ENCODE results near the gene PMVK. TPM values are rescaled to one million over a fixed set of nuclear protein-coding genes. Genes with fewer than 3 reads are reported as not detected.
A peak's percentile ranks its signal among the peaks of the same experiment; 100 is the strongest.

The PMVK gene
- total RNA-seq, 3 donors from 2014 or later: 46.7 to 53.0 (median 48.3) TPM

DNA sequence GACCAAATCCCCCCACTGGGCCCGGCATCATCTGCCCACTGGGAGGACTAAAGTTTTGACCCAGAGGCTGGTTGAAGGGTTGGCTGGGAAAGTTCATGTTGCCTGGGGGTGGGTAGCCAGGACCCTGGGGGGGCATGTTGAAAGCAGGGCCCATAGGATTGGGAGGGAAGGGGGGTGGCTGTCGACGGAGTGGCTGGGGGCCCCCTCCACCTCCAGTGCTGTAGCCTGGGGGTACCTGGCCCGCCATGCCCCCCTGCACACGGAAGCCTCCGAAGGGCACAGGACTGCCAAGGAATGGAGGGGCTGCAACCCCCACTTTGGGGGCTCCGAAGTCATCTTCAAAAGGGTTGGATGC is 22.9 kb upstream of the PMVK start:
- Mint-ChIP-seq H3K4me3 (peak overlapping the region; percentile 91), H3K36me3 (ENCODE audit: insufficient read depth) (peaks cover 12% of the 10 kb centered on the region), H3K4me1 (ENCODE audit: low read depth) (peaks cover 53% of the 10 kb centered on the region), H3K27me3 (ENCODE audit: low read depth) (no peaks in the 10 kb centered on the region), H3K9me3 (no peaks in the 10 kb centered on the region)
- no peak for DNase-seq
- no peak for ATAC-seq

DNA sequence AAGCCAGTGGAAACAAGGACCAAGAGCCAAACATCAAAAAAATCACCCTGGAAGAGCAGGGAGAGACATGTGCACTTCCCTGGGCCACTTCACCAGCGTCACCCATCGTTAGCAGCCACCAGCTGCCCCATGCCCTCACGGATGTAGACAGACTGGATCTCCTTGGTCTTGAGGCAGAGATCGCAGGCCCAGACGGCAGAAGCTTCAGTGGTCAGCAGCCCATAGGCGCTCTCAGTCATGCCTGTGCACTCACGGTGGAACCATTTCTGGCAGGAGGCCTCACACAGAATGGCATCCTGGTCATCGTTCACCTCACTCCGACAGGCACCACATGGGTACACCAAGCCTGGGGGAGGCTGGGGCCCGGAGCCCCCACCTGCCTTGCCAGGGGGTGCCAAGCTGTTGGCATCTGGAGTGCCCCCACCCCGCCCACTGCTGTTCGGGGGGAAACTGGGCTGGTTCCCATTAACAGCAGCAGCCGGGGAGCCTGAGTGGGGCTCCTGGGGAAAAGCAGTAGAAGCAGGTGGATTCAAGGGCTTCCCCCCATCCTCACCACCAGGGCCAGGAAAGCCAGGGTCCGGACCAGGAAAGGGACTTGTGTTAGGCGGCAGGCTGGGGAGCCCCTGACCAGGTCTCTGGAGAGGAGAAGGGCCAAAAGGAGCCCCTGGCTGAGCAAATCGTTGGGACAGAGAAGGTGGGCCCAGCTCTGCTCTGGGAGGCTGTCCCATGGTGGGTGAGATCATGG is 22.3 kb upstream of the PMVK start:
- H3K4me1 Mint-ChIP-seq (ENCODE audit: low read depth): peaks cover 57% of the 10 kb centered on the region
- no peak for ATAC-seq
- no peak overlapping the region for H3K4me3 Mint-ChIP-seq
- H3K9me3 Mint-ChIP-seq: no peaks in the 10 kb centered on the region
- DNase-seq: no peak
- H3K27me3 Mint-ChIP-seq (ENCODE audit: low read depth): no peaks in the 10 kb centered on the region
- H3K36me3 Mint-ChIP-seq (ENCODE audit: insufficient read depth): peaks cover 9% of the 10 kb centered on the region

GRCh38 chr1:154958036-154958435 is 21.5 kb upstream of the PMVK start:
- Mint-ChIP-seq H3K36me3 (ENCODE audit: insufficient read depth) (peaks cover 2% of the 10 kb centered on the region), H3K27me3 (ENCODE audit: low read depth) (no peaks in the 10 kb centered on the region), H3K4me3 (no peak overlapping the region)

DNA sequence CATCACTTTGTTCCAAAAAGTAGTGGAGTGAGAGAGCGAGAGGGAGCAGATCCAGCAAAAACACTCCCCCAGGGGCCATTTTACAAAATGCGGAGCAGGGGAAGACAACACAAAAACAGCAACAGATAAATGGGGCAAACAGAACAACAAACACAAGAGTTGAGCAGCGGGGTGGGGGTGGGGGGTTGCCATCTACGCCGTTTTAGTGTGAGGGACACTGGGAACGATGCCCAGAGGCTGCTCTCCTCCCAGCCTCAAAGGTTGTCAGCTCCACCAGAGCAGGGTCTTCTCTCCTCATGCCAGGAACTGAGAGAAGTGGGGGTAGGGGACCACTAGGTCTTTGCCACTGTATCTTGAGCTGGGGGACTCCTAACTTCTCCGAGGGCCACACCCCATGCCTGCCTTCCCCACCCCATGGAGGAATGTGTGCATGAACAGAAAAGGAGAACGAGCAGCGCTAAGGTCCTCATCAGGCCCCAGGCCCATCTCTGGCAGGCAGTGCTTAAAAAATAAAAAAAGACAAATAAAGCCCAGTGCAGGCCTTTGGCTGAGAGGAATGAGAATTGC is 20.7 kb upstream of the PMVK start:
- ATAC-seq (no peak), DNase-seq (no peak)
- Mint-ChIP-seq H3K36me3 (ENCODE audit: insufficient read depth) (peaks cover 5% of the 10 kb centered on the region), H3K4me1 (ENCODE audit: low read depth) (peaks cover 65% of the 10 kb centered on the region), H3K4me3 (peak overlapping the region; percentile 86), H3K9me3 (no peaks in the 10 kb centered on the region), H3K27me3 (ENCODE audit: low read depth) (no peaks in the 10 kb centered on the region)

More at GRCh38 chr1:154958036-154958435, 21.5 kb upstream of the PMVK start:
- ATAC-seq (no peak), DNase-seq (no peak)
- peaks cover 61% of the 10 kb centered on the region for H3K4me1 Mint-ChIP-seq (ENCODE audit: low read depth)
- no peaks in the 10 kb centered on the region for H3K9me3 Mint-ChIP-seq

DNA sequence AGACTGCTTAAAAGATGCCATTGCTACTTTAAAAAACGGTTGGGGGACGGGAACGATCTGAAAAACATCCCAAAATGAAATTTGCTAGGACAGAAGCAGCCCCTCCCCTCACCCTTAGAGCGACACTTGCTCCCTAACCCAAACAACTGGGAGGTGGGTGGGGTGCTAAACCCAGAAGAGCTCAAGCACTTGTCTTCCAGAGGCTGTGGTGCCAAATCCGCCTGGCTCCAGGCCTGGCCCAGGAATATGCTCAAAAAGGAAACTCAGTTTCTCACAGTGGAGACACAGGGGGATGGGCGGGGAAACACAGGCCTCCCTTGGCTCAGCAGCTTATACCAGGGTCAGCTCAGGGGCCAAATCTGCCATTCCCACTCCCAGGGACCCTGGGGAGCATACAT is 20.0 kb upstream of the PMVK start:
- DNase-seq (no peak), ATAC-seq (no peak)
- H3K27me3 Mint-ChIP-seq (ENCODE audit: low read depth): no peaks in the 10 kb centered on the region
- no peaks in the 10 kb centered on the region for H3K9me3 Mint-ChIP-seq
- peaks cover 5% of the 10 kb centered on the region for H3K36me3 Mint-ChIP-seq (ENCODE audit: insufficient read depth)
- H3K4me3 Mint-ChIP-seq: peak overlapping the region; percentile 86
- H3K4me1 Mint-ChIP-seq (ENCODE audit: low read depth): peaks cover 71% of the 10 kb centered on the region

DNA sequence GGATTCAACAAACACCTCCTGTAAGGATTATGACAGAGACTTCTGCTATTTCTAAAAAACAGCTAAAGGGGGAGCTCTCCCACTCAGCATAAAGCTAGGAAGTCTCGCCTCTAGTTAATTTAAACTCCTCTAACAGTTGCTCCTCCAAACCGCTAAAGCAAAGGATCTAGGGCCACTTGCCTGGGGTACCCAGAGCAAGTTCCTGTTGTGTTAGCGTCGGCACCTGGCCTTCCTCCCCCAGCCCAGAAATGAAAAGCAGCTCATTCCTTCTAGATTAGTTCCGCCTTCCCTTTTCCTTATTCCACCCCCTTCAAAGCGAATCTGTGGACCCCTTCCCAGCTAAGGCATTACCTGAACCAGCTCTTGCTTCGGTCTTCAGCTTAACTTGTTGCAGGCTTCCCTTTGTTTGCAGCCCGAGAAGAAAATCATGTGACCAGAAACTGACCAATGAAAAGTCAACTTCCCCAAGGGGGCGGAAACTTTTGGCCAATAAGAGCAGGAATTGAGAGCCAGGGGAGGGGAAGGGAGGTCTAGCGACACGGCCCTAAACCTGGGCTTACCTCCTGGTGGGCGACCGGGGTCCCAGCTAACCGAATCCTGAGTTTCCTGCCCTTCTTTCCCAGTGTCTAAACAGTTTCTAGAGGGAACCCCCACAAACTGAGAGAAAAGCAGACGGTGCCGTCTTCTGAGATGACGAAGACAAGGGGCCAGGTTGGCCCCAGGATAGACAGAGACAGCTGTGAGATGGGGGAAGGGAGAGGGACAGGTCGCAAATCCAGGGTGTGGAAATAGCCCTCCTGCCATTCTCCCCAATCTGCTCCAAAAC is 19.4 kb upstream of the PMVK start, which contains the start of gene PBXIP1:
PBXIP1 (minus strand) TSS at position 382 of the 826 bp plus-strand sequence. CDS start 2,378 bp downstream, outside the sequence.
- Mint-ChIP-seq H3K9me3 (no peaks in the 10 kb centered on the region), H3K36me3 (ENCODE audit: insufficient read depth) (peaks cover 5% of the 10 kb centered on the region), H3K4me3 (peak within 1 kb of the TSS; percentile 86), H3K4me1 (ENCODE audit: low read depth) (peaks cover 75% of the 10 kb centered on the region), H3K27me3 (ENCODE audit: low read depth) (no peaks in the 10 kb centered on the region)
- ATAC-seq (peak; percentile 71), DNase-seq (peak; percentile 67)

- Mint-ChIP-seq H3K9me3 (no peaks in the 10 kb centered on the region), H3K4me3 (peak overlapping the region; percentile 86), H3K27me3 (ENCODE audit: low read depth) (no peaks in the 10 kb centered on the region), H3K4me1 (ENCODE audit: low read depth) (peaks cover 77% of the 10 kb centered on the region), H3K36me3 (ENCODE audit: insufficient read depth) (peaks cover 11% of the 10 kb centered on the region)
- peak; percentile 70 to 73 for ATAC-seq
- DNase-seq: peak; percentile 73
Observed at GRCh38 chr1:154955039-154955717, 18.7 kb upstream of the PMVK start.

DNA sequence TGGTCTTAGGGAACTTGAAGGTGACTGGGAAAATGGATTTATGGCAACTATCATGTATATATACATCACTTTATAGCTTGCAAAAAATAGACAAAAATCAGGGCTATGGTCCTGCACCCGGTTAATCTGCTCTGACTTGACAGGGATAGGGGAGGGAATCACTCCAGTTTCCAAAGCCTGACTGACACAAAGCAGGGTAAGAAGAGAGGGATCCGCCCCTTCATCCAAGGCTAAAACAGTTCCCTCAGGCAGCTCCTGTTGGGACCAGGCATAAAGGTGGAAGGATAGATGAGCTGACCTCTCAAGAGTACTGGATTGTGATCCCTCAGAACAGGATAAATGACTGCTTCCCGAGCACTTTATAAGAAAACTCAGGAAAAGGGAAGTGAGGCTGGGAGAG is 18.0 kb upstream of the PMVK start:
- no peak for ATAC-seq
- H3K4me3 Mint-ChIP-seq: peak overlapping the region; percentile 86

GRCh38 chr1:154953611-154954038 is 17.1 kb upstream of the PMVK start:
- DNase-seq (no peak), ATAC-seq (no peak)
- Mint-ChIP-seq H3K9me3 (no peaks in the 10 kb centered on the region), H3K36me3 (ENCODE audit: insufficient read depth) (peaks cover 12% of the 10 kb centered on the region), H3K27me3 (ENCODE audit: low read depth) (no peaks in the 10 kb centered on the region), H3K4me1 (ENCODE audit: low read depth) (peaks cover 81% of the 10 kb centered on the region), H3K4me3 (peak overlapping the region; percentile 86)

More for the DNA sequence above, 18.0 kb upstream of the PMVK start:
- Mint-ChIP-seq H3K9me3 (no peaks in the 10 kb centered on the region), H3K36me3 (ENCODE audit: insufficient read depth) (peaks cover 9% of the 10 kb centered on the region), H3K4me1 (ENCODE audit: low read depth) (peaks cover 77% of the 10 kb centered on the region), H3K27me3 (ENCODE audit: low read depth) (no peaks in the 10 kb centered on the region)
- no peak for DNase-seq

DNA sequence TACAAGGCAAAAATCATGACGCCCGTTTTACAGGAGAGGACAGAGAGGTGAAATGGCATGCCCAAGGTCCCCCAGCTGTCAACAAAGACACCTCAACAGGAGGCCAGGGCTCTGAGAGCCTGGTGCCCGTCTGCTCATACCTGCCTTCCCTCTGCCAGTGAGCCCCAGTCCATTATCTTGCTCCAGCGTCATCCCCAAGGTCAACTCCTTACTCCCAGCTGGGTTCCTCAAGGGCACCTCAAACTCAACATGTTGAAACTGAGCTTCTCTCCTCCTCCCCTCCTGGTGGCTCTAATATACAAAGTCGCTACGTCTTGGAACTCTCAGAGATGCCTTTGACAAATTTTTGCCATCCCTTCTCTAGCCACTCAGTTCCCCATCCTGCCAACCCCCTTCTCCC is 16.1 kb upstream of the PMVK start:
- Mint-ChIP-seq H3K36me3 (ENCODE audit: insufficient read depth) (peaks cover 14% of the 10 kb centered on the region), H3K4me1 (ENCODE audit: low read depth) (peaks cover 80% of the 10 kb centered on the region), H3K9me3 (no peaks in the 10 kb centered on the region), H3K4me3 (peak overlapping the region; percentile 86), H3K27me3 (ENCODE audit: low read depth) (no peaks in the 10 kb centered on the region)
- DNase-seq (no peak), ATAC-seq (no peak)

DNA sequence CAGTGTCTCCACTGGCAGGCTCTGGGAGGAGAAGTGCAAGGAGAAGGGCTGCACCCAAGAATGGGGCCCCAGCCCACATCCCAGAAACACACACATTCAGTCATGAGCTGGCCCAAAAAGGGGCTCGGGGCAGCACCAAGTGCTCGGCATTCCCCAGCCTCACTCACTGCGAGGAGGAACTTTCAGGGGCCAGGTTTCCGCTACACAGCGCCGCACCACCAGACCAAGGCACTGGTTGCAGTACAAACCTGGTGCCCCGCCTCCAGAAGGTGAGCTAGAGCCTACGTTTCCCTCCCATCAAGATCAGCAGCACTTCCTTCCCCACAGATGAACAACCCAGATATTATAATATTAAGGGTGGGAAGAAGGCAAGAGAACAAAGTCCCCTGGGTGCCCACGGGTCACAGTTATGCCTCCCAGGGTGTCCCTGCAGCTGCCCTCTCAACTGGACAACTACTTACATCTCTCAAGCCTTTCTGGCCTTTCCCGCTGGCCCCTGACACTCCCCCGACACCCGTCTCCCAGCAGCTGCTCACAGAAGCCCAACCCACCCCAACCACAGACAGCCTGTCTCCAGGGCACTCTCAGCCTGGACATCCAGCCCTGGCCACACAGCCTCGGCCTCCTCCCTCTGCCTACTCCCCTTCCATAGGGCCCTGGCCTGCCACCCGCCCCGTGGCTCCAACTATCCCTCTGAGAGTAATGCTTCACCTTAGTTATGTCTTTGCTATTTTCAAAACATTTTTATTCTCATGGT is 15.6 kb upstream of the PMVK start:
- H3K9me3 Mint-ChIP-seq: no peaks in the 10 kb centered on the region
- peak; percentile 50 to 59 for ATAC-seq
- peaks cover 75% of the 10 kb centered on the region for H3K4me1 Mint-ChIP-seq (ENCODE audit: low read depth)
- DNase-seq: peak; percentile 54
- peaks cover 14% of the 10 kb centered on the region for H3K36me3 Mint-ChIP-seq (ENCODE audit: insufficient read depth)
- no peaks in the 10 kb centered on the region for H3K27me3 Mint-ChIP-seq (ENCODE audit: low read depth)
- H3K4me3 Mint-ChIP-seq: peak overlapping the region; percentile 86

DNA sequence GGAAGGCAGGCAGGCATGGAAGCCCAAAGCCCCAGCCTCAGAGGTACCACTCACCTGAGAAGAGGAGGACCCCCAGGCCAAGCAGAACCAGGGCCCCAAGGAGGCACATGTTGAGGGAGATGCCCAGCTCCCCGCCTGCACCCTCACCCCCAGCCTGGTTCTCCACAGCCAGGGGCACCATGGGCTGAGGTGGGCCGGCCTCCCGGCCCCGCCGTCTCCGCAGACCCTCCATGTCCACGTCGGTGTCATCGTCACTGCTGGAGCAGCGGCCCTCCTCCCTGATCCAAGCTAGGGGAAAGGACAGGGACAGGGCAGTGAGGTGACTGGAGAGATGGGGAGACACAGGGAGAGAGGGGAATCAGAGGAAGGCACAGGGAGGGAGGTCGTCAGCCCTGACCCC is 11.6 kb upstream of the PMVK start:
- Mint-ChIP-seq H3K4me1 (ENCODE audit: low read depth) (peaks cover 50% of the 10 kb centered on the region), H3K9me3 (no peaks in the 10 kb centered on the region)

DNA sequence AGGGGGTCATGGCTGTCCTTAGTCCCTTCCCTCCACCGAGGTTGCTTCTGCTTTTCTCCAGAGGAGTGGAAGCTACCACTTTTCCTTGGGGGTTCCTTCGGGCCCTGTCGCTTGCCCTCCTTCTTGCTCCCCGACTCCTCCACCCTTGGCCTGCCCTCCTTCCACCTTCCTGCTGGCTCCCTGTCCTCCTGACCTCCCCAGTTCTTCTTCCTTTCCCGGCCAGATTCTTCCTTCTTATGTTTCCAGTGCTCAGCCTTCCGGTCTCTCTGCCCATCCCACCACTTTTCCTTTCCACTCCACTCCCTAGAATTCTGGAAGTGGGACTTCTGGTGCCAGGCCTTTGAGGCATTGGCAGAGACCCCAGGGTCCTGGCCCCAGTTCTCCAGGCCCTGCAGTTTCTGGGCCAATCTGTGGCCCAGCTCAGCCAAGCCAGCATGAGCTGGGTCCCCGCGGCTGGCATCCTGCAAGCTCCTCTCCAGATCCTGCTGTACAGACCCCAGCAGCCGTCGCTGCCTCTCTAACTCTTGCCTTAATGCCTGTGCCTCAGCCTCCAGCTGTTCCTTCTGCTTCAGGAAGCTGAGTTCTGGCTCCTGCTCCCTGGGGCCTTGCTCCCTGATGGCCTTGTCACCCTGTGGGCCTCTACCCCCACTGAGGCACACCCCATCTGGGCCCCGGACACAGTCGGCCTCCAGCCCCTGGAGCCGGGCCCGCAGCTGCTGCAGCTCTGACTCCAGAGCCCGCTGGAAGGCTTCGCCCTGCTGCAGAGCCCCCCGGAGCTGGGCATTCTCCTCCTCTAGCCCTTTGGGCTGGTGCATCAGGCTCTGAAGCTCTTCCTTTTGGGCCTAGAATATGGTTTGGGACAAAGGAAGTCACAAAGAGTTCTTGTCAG is 9.7 kb upstream of the PMVK start:
- H3K4me3 Mint-ChIP-seq: no peak overlapping the region
- no peaks in the 10 kb centered on the region for H3K9me3 Mint-ChIP-seq
- H3K36me3 Mint-ChIP-seq (ENCODE audit: insufficient read depth): peaks cover 18% of the 10 kb centered on the region
- H3K4me1 Mint-ChIP-seq (ENCODE audit: low read depth): peaks cover 48% of the 10 kb centered on the region
- DNase-seq (no peak), ATAC-seq (no peak)
- H3K27me3 Mint-ChIP-seq (ENCODE audit: low read depth): no peaks in the 10 kb centered on the region

More for the DNA sequence above, 11.6 kb upstream of the PMVK start:
- ATAC-seq (no peak), DNase-seq (no peak)
- Mint-ChIP-seq H3K27me3 (ENCODE audit: low read depth) (no peaks in the 10 kb centered on the region), H3K4me3 (no peak overlapping the region), H3K36me3 (ENCODE audit: insufficient read depth) (peaks cover 21% of the 10 kb centered on the region)
